ENCODE data around the gene IL31RA. TPM values are rescaled to one million over a fixed set of nuclear protein-coding genes. Genes with fewer than 3 reads are reported as not detected.

IL31RA gene
- total and polyA plus RNA-seq, 10 of the 15 experiments (the other 5 are each of a cell fraction or from before 2014, with no cell fraction given): 0.03 to 0.31 (median 0.11) TPM; not detected in 2

- no peak for DNase-seq (ENCODE audit: low read depth, low spot score)
- H2AFZ ChIP-seq (ENCODE audit: control insufficient read depth, low read depth, low read length): no peak overlapping the region
- 27% methylated on average over 4 of the region's 4 CpGs for WGBS (ENCODE audit: insufficient coverage, insufficient replicate concordance, low lambda C conversion rate, missing lambda C conversion rate)
- ChIA-PET POLR2A (interaction anchor here (1.0 to 1.1 kb wide), 2 partner anchors 8 to 11 kb away, joined by 3 read pairs; no protein-coding TSS in a partner anchor), SMC1A (ENCODE audit: uncharacterized antibody, unreplicated experiment) (interaction anchor here (0.8 to 3.3 kb wide), 5 partner anchors 10 to 51 kb away, joined by 3 to 31 read pairs (median 4); partner anchors contain the start of gene IL31RA), CTCF (interaction anchor here (1.1 to 1.4 kb wide), 3 partner anchors 10 to 50 kb away, joined by 3 read pairs; no protein-coding TSS in a partner anchor), RAD21 (ENCODE audit: unreplicated experiment) (no interaction called here)
- no TSS peak for BruUV-seq (replicated peaks)
- in situ Hi-C loops (cut with MboI) (no loop called here), intact Hi-C loops (cut with micrococcal nuclease; ENCODE audit: unreplicated experiment) (no loop called here)
- H3K27ac ChIP-seq (ENCODE audit: control insufficient read depth, insufficient read depth): no peak overlapping the region
- TF ChIP-seq WRNIP1 (IDR thresholded peaks at IDR 0.05; ENCODE audit: borderline replicate concordance, low read depth, low read length) (no peak), ATF7 (IDR thresholded peaks at IDR 0.05; ENCODE audit: low read depth) (no peak), IKZF2 (IDR thresholded peaks at IDR 0.05) (no peak), YY1 (IDR thresholded peaks at IDR 0.05; ENCODE audit: low read depth, low read length) (no peak), REST (IDR thresholded peaks at IDR 0.05; ENCODE audit: low read depth, low read length) (no peak), ZSCAN29 (IDR thresholded peaks at IDR 0.05) (no peak), CREB1 (IDR thresholded peaks at IDR 0.05; ENCODE audit: low read depth) (no peak), USF1 (IDR thresholded peaks at IDR 0.05; ENCODE audit: borderline replicate concordance, extremely low read length, insufficient read depth, low read depth, low read length) (no peak), RUNX3 (IDR thresholded peaks at IDR 0.05; ENCODE audit: low read length) (no peak), SMAD5 (IDR thresholded peaks at IDR 0.05; ENCODE audit: low read depth) (no peak), ZNF622 (IDR thresholded peaks at IDR 0.05) (no peak), E2F4 (IDR thresholded peaks at IDR 0.05; ENCODE audit: low read depth, low read length) (no peak), BCL3 (IDR thresholded peaks at IDR 0.05; ENCODE audit: borderline replicate concordance, insufficient read depth, low read depth, low read length, poor library complexity, severe bottlenecking) (no peak), MYC (IDR thresholded peaks at IDR 0.05; ENCODE audit: insufficient read depth, insufficient read length, insufficient replicate concordance, low read length, severe bottlenecking) (no peak), BCL11A (IDR thresholded peaks at IDR 0.05; ENCODE audit: low read depth, low read length) (no peak), MYB (IDR thresholded peaks at IDR 0.05; ENCODE audit: borderline replicate concordance, low read depth, low read length) (no peak), NR2C2 (IDR thresholded peaks at IDR 0.05; ENCODE audit: borderline replicate concordance, control insufficient read depth, insufficient read length, low read depth) (no peak)
- no peak for FAIRE-seq
- H3K4me2 ChIP-seq (ENCODE audit: control insufficient read depth, insufficient read depth): no peak overlapping the region
- no peaks in the 10 kb centered on the region; a peak in 1 of 4 replicates for H3K27me3 ChIP-seq (replicated peaks in 1 of 2; ENCODE audit: control insufficient read depth in 2 of 2, insufficient read depth in 2 of 2, low read length in 1 of 2)
- H3K9ac ChIP-seq (ENCODE audit: control insufficient read depth, insufficient read depth, low read length): no peak overlapping the region
- H3K79me2 ChIP-seq (ENCODE audit: control insufficient read depth, insufficient read depth, low read length): no peaks in the 10 kb centered on the region
- ATAC-seq: no peak
- no peaks in the 10 kb centered on the region for H4K20me1 ChIP-seq (ENCODE audit: control insufficient read depth, insufficient read depth)
- H3K9me3 ChIP-seq (replicated peaks; ENCODE audit: control insufficient read depth, insufficient read depth, low read length): no peaks in the 10 kb centered on the region
- H3K4me1 ChIP-seq (ENCODE audit: control insufficient read depth, insufficient read depth, low read length): no peaks in the 10 kb centered on the region
- H3K4me3 ChIP-seq: no peak overlapping the region
- no peaks in the 10 kb centered on the region for H3K36me3 ChIP-seq (ENCODE audit: control insufficient read depth in 2 of 2, insufficient read depth in 2 of 2, low read length in 1 of 2)
Observed at GRCh38 chr5:55869847-55870246, 18.7 kb downstream of the IL31RA start.

Measured in GM12878 (cell line).